ENCODE results near the gene CFAP300. TPM values are rescaled to one million over a fixed set of nuclear protein-coding genes. Genes with fewer than 3 reads are reported as not detected.

The CFAP300 gene
- 1 to 10 TPM in 3 of 4 donors, under 1 TPM in 1; 0.51 to 3.9 (median 2.4) TPM for total RNA-seq

- DNase-seq (ENCODE audit: low spot score in 2 of 2): peak; percentile 93 to 94
- peak within 1 kb of the TSS; percentile 74 for H3K27ac ChIP-seq
- no peaks in the 10 kb centered on the region for H3K36me3 ChIP-seq
- H3K4me3 ChIP-seq: peak within 1 kb of the TSS; percentile 56
- TF ChIP-seq POLR2A (IDR thresholded peaks at IDR 0.05): peak in 1 of 2 donors; percentile 34
- TF ChIP-seq CTCF (IDR thresholded peaks at IDR 0.05): no peak
- H3K4me1 ChIP-seq: peaks cover 3% of the 10 kb centered on the region
- 4% methylated on average over 38 of the region's 45 CpGs for WGBS
- no peaks in the 10 kb centered on the region for H3K27me3 ChIP-seq
- H3K9me3 ChIP-seq: no peaks in the 10 kb centered on the region
Observed at GRCh38 chr11:102047305-102047924, at the start of gene CFAP300. Gene CFAP300 (plus strand): TSS chr11:102047437. CDS start chr11:102047471, 34 bp downstream.

- Histone ChIP-seq H3K4me3 (no peak overlapping the region), H3K36me3 (peaks cover 4% of the 10 kb centered on the region), H3K27me3 (no peaks in the 10 kb centered on the region), H3K9me3 (no peaks in the 10 kb centered on the region), H3K27ac (no peak overlapping the region), H3K4me1 (no peaks in the 10 kb centered on the region)
- TF ChIP-seq EP300 (IDR thresholded peaks at IDR 0.05) (no peak), CTCF (IDR thresholded peaks at IDR 0.05) (no peak), POLR2A (IDR thresholded peaks at IDR 0.05) (no peak), POLR2AphosphoS5 (IDR thresholded peaks at IDR 0.05) (no peak)
- WGBS: 92% methylated on average over 3 of the region's 3 CpGs
- DNase-seq (ENCODE audit: low spot score in 2 of 2): no peak
Observed at GRCh38 chr11:102001657-102002338, 45.4 kb upstream of the CFAP300 start.

GRCh38 chr11:102004220-102004619 lies 43.0 kb upstream of the CFAP300 start:
- Histone ChIP-seq H3K4me1 (peaks cover 8% of the 10 kb centered on the region), H3K4me3 (no peak overlapping the region), H3K27me3 (no peaks in the 10 kb centered on the region), H3K36me3 (no peaks in the 10 kb centered on the region), H3K9me3 (no peaks in the 10 kb centered on the region), H3K27ac (no peak overlapping the region)
- no peak for DNase-seq (ENCODE audit: low spot score in 2 of 2)
- TF ChIP-seq POLR2A (IDR thresholded peaks at IDR 0.05) (no peak), POLR2AphosphoS5 (IDR thresholded peaks at IDR 0.05) (no peak), CTCF (IDR thresholded peaks at IDR 0.05) (no peak), EP300 (IDR thresholded peaks at IDR 0.05) (no peak)

- Histone ChIP-seq H3K27me3 (no peaks in the 10 kb centered on the region), H3K36me3 (no peaks in the 10 kb centered on the region), H3K4me1 (peaks cover 13% of the 10 kb centered on the region), H3K4me3 (no peak overlapping the region), H3K27ac (no peak overlapping the region), H3K9me3 (no peaks in the 10 kb centered on the region)
- TF ChIP-seq EP300 (IDR thresholded peaks at IDR 0.05) (no peak), POLR2AphosphoS5 (IDR thresholded peaks at IDR 0.05) (no peak), POLR2A (IDR thresholded peaks at IDR 0.05) (no peak), CTCF (IDR thresholded peaks at IDR 0.05) (no peak)
- no peak for DNase-seq (ENCODE audit: low spot score in 2 of 2)
- 75% methylated on average over 4 of the region's 4 CpGs for WGBS
Observed at GRCh38 chr11:102005306-102005705, 41.9 kb upstream of the CFAP300 start.

GRCh38 chr11:102006835-102007566 lies 40.2 kb upstream of the CFAP300 start:
- Histone ChIP-seq H3K27me3 (no peaks in the 10 kb centered on the region), H3K27ac (peak overlapping the region; percentile 41), H3K4me1 (peaks cover 27% of the 10 kb centered on the region), H3K9me3 (no peaks in the 10 kb centered on the region), H3K4me3 (no peak overlapping the region), H3K36me3 (no peaks in the 10 kb centered on the region)
- no peak for DNase-seq (ENCODE audit: low spot score in 2 of 2)
- 86% methylated on average over 7 of the region's 7 CpGs for WGBS
- TF ChIP-seq CTCF (IDR thresholded peaks at IDR 0.05): no peak
- no peak for TF ChIP-seq POLR2A (IDR thresholded peaks at IDR 0.05)
- no peak for TF ChIP-seq POLR2AphosphoS5 (IDR thresholded peaks at IDR 0.05)
- TF ChIP-seq EP300 (IDR thresholded peaks at IDR 0.05): no peak
